Cardiac fibroblast (primary cell): ENCODE measurements around the gene UBD.

ENCODE experiments used
- DNase-seq, 2 donors: peaks; one replicate each; pipeline versions ENCODE4 v3.0.0 to v3.0.0-alpha.2; 2010; ENCODE audit warnings: low read depth in 2 of 2
- H3K4me3 ChIP-seq, 2 donors: replicated peaks in 1 of 2; 1 replicate in 1 of 2; 2 replicates in 1 of 2; pipeline ENCODE4 v1.5.1; 2011; ENCODE audit warnings: low read depth in 2 of 2, low read length in 2 of 2, mild to moderate bottlenecking in 2 of 2, moderate library complexity in 1 of 2
- CTCF ChIP-seq: IDR thresholded peaks from one replicate; pipeline ENCODE4 v1.5.1; 2011; ENCODE audit warnings: low read depth, mild to moderate bottlenecking, low read length, inconsistent platforms

The UBD gene

GRCh38 chr6:29563435-29563965, 4.0 kb upstream of the UBD start:
- no peak for DNase-seq
- H3K4me3 ChIP-seq = no peak overlapping the region
- TF ChIP-seq CTCF = no peak

GRCh38 chr6:29561606-29562181, 2.2 kb upstream of the UBD start:
- no peak for DNase-seq
- TF ChIP-seq CTCF = no peak
- H3K4me3 ChIP-seq = no peak overlapping the region

- no peak for TF ChIP-seq CTCF
These were observed 1.6 kb upstream of the UBD start for GRCh38 chr6:29561091-29561490.

GRCh38 chr6:29558439-29559079, 973 bp downstream of the UBD start:
- no peak overlapping the region for H3K4me3 ChIP-seq
- no peak for TF ChIP-seq CTCF
- no peak for DNase-seq

More at GRCh38 chr6:29561091-29561490, 1.6 kb upstream of the UBD start:
- H3K4me3 ChIP-seq = no peak overlapping the region
- no peak for DNase-seq

- DNase-seq = no peak
- TF ChIP-seq CTCF = no peak
- no peak overlapping the region for H3K4me3 ChIP-seq
These were observed 2.2 kb downstream of the UBD start for GRCh38 chr6:29557320-29557719.

- no peak overlapping the region for H3K4me3 ChIP-seq
- no peak for TF ChIP-seq CTCF
- DNase-seq = no peak
These were observed 4.8 kb downstream of the UBD start for GRCh38 chr6:29554764-29555163.
